Loucy (cell line): ENCODE results near the gene PRPSAP1.

Experiments
- H2AFZ ChIP-seq: fragments of 200-600 bp; sonication (generic); 2 replicates; pipeline ENCODE4 v1.6.0; 2016; ENCODE audit warnings: antibody characterized with exemption, mild to moderate bottlenecking, low read length, moderate library complexity
- H3F3A ChIP-seq: fragments of 200-600 bp; 2 replicates; pipeline ENCODE4 v1.6.0; 2016; ENCODE audit warnings: antibody characterized with exemption, low read depth, mild to moderate bottlenecking
- H3K27me3 ChIP-seq: fragments of 200-600 bp; sonication (generic); 2 replicates; pipeline ENCODE4 v1.6.1; 2014; ENCODE audit warnings: low read length, mild to moderate bottlenecking; ENCODE audit not compliant: insufficient read depth, poor library complexity, severe bottlenecking
- H3K36me3 ChIP-seq: fragments of 200-600 bp; sonication (generic); 2 replicates; pipeline ENCODE4 v1.6.1; 2016; ENCODE audit warnings: low read length; ENCODE audit not compliant: insufficient read depth
- H3K4me1 ChIP-seq: fragments of 200-600 bp; sonication (generic); 2 replicates; pipeline ENCODE4 v1.5.1; 2014; ENCODE audit warnings: low read length, mild to moderate bottlenecking; ENCODE audit not compliant: insufficient read depth, poor library complexity, severe bottlenecking
- H3K4me2 ChIP-seq: fragments of 200-600 bp; sonication (generic); 2 replicates; pipeline ENCODE4 v1.6.0; 2014; ENCODE audit warnings: antibody characterized with exemption, low read length, low read depth, mild to moderate bottlenecking; ENCODE audit not compliant: poor library complexity, severe bottlenecking
- H3K4me3 ChIP-seq: fragments of 200-600 bp; sonication (generic); 2 replicates; pipeline ENCODE4 v1.5.1; 2014; ENCODE audit warnings: low read length, mild to moderate bottlenecking, mixed read lengths; ENCODE audit not compliant: poor library complexity, severe bottlenecking
- H3K79me2 ChIP-seq: fragments of 200-600 bp; sonication (generic); 2 replicates; pipeline ENCODE4 v1.6.1; 2014; ENCODE audit warnings: low read length; ENCODE audit not compliant: insufficient read depth
- H3K9ac ChIP-seq: fragments of 200-600 bp; sonication (generic); 2 replicates; pipeline ENCODE4 v1.6.0; 2014; ENCODE audit warnings: mild to moderate bottlenecking, low read depth, low read length, moderate library complexity; ENCODE audit not compliant: poor library complexity, severe bottlenecking
- H3K9me2 ChIP-seq: fragments of 200-600 bp; sonication (generic); replicated peaks from 2 replicates; pipeline ENCODE4 v1.6.1; 2016; ENCODE audit warnings: low read depth, low read length, mixed read lengths
- H3K9me3 ChIP-seq: fragments of 200-600 bp; sonication (generic); 2 replicates; pipeline ENCODE4 v1.6.1; 2014; ENCODE audit warnings: mild to moderate bottlenecking, antibody characterized with exemption, low read length, low read depth; ENCODE audit not compliant: insufficient read depth
- H4K20me1 ChIP-seq: fragments of 200-600 bp; sonication (generic); 2 replicates; pipeline ENCODE4 v1.6.0; 2014; ENCODE audit warnings: antibody characterized with exemption, low read length, mild to moderate bottlenecking; ENCODE audit not compliant: insufficient read depth, poor library complexity, severe bottlenecking
- CTCF ChIP-seq: fragments of 200-600 bp; sonication (generic); conservative IDR thresholded peaks from 2 replicates; pipeline ENCODE4 v1.5.1; 2014; ENCODE audit warnings: mild to moderate bottlenecking, antibody characterized with exemption, low read length
- EZH2phosphoT487 ChIP-seq: fragments of 200-600 bp; IDR thresholded peaks from 2 replicates; pipeline ENCODE4 v1.6.1; 2018; ENCODE audit warnings: antibody characterized with exemption, mild to moderate bottlenecking, moderate library complexity, borderline replicate concordance

The PRPSAP1 gene

GRCh38 chr17:76293106-76293505, 60.6 kb downstream of the PRPSAP1 start:
- no peak for TF ChIP-seq CTCF
- no peak for TF ChIP-seq EZH2phosphoT487
- Histone ChIP-seq H2AFZ (no peak overlapping the region), H3K27me3 (no peaks in the 10 kb centered on the region), H3K9ac (no peak overlapping the region), H3K4me3 (no peak overlapping the region), H3K4me2 (no peak overlapping the region), H3F3A (no peaks in the 10 kb centered on the region), H3K9me2 (no peaks in the 10 kb centered on the region), H4K20me1 (no peaks in the 10 kb centered on the region), H3K79me2 (no peaks in the 10 kb centered on the region), H3K36me3 (no peaks in the 10 kb centered on the region), H3K4me1 (no peaks in the 10 kb centered on the region), H3K9me3 (no peaks in the 10 kb centered on the region)

- no peaks in the 10 kb centered on the region for H3F3A ChIP-seq
- no peaks in the 10 kb centered on the region for H3K79me2 ChIP-seq
- H3K4me1 ChIP-seq: no peaks in the 10 kb centered on the region
- H3K27me3 ChIP-seq: no peaks in the 10 kb centered on the region
- no peak overlapping the region for H3K4me2 ChIP-seq
- H3K4me3 ChIP-seq: no peak overlapping the region
- no peaks in the 10 kb centered on the region for H3K9me2 ChIP-seq
- no peaks in the 10 kb centered on the region for H3K9me3 ChIP-seq
- no peaks in the 10 kb centered on the region for H4K20me1 ChIP-seq
- TF ChIP-seq CTCF (no peak), EZH2phosphoT487 (no peak)
- no peak overlapping the region for H3K9ac ChIP-seq
- no peaks in the 10 kb centered on the region for H3K36me3 ChIP-seq
- H2AFZ ChIP-seq: no peak overlapping the region
Measured at GRCh38 chr17:76292567-76292966, 61.1 kb downstream of the PRPSAP1 start.

- TF ChIP-seq EZH2phosphoT487: no peak
- no peak for TF ChIP-seq CTCF
- Histone ChIP-seq H3K9me3 (no peaks in the 10 kb centered on the region), H4K20me1 (no peaks in the 10 kb centered on the region)
Measured at GRCh38 chr17:76281573-76282371, 71.9 kb downstream of the PRPSAP1 start.

More at GRCh38 chr17:76281573-76282371, 71.9 kb downstream of the PRPSAP1 start:
- Histone ChIP-seq H3K4me1 (no peaks in the 10 kb centered on the region), H3K9me2 (no peaks in the 10 kb centered on the region), H3F3A (no peaks in the 10 kb centered on the region), H3K9ac (no peak overlapping the region), H3K79me2 (no peaks in the 10 kb centered on the region), H3K4me2 (no peak overlapping the region), H3K4me3 (no peak overlapping the region), H3K36me3 (no peaks in the 10 kb centered on the region), H3K27me3 (no peaks in the 10 kb centered on the region), H2AFZ (no peak overlapping the region)
